HepG2 (cell line): Measurements from ENCODE around the gene BCL2L2. TPM values are rescaled to one million over a fixed set of nuclear protein-coding genes. Genes with fewer than 3 reads are reported as not detected.
A peak's percentile ranks its signal among the peaks of the same experiment; 100 is the strongest.

ENCODE experiments used
- CC2D1A ChIP-seq: sonication (generic); formaldehyde crosslinking; IDR thresholded peaks from 2 replicates; pipeline ENCODE4 v1.8.1; 2023; ENCODE audit warnings: mild to moderate bottlenecking, missing genetic modification reagents
- FOXJ3 ChIP-seq: sonication (generic); formaldehyde crosslinking; IDR thresholded peaks from 2 replicates; pipeline ENCODE4 v1.4.0; 2020; ENCODE audit warnings: missing genetic modification reagents, mild to moderate bottlenecking, borderline replicate concordance
- IRX3 ChIP-seq: sonication (generic); formaldehyde crosslinking; IDR thresholded peaks from 2 replicates; pipeline ENCODE4 v1.8.1; 2023; ENCODE audit warnings: mild to moderate bottlenecking, low read depth, missing genetic modification reagents, borderline replicate concordance
- MIXL1 ChIP-seq: IDR thresholded peaks from 2 replicates; pipeline ENCODE4 v1.6.1; 2016
- NFE2 ChIP-seq: sonication (generic); formaldehyde crosslinking; IDR thresholded peaks from 2 replicates; pipeline ENCODE4 v1.4.0; 2020; ENCODE audit warnings: missing genetic modification reagents
- POLR2AphosphoS5 ChIP-seq: IDR thresholded peaks from 2 replicates; pipeline ENCODE4 v1.6.1; 2012; ENCODE audit warnings: low read depth, low read length
- SIN3A ChIP-seq: IDR thresholded peaks from 2 replicates; pipeline ENCODE4 v1.6.1; 2011; ENCODE audit warnings: low read depth, mild to moderate bottlenecking, control low read depth, low read length, borderline replicate concordance
- SIX4 ChIP-seq: sonication (generic); formaldehyde crosslinking; IDR thresholded peaks from 2 replicates; pipeline ENCODE4 v1.4.0; 2020; ENCODE audit warnings: missing genetic modification reagents
- SNAI1 ChIP-seq: sonication (generic); formaldehyde crosslinking; IDR thresholded peaks from 2 replicates; pipeline ENCODE4 v1.5.0; 2020; ENCODE audit warnings: mild to moderate bottlenecking, missing genetic modification reagents, borderline replicate concordance
- SOX13 ChIP-seq, 3 experiments: fragments of 450-650 bp in 1 of 3; sonication (generic) in 1 of 3; formaldehyde crosslinking in 1 of 3; IDR thresholded peaks in 2 of 3; conservative IDR thresholded peaks in 1 of 3; 2 replicates each; pipeline versions ENCODE4 v1.5.0 to v1.6.1; 2016 to 2020; ENCODE audit warnings: antibody characterized with exemption in 1 of 3, mild to moderate bottlenecking in 1 of 3, missing compliant biosample characterization in 1 of 3, missing genetic modification reagents in 1 of 3, moderate library complexity in 1 of 3
- SOX5 ChIP-seq: IDR thresholded peaks from 2 replicates; pipeline ENCODE4 v1.6.1; 2016; ENCODE audit warnings: borderline replicate concordance
- TOE1 ChIP-seq: sonication (generic); formaldehyde crosslinking; IDR thresholded peaks from 2 replicates; pipeline ENCODE4 v1.4.0; 2020; ENCODE audit warnings: mild to moderate bottlenecking, missing genetic modification reagents
- XBP1 ChIP-seq: sonication (generic); formaldehyde crosslinking; IDR thresholded peaks from 2 replicates; pipeline ENCODE4 v1.5.0; 2020; ENCODE audit warnings: missing genetic modification reagents
- ZBTB42 ChIP-seq: sonication (generic); formaldehyde crosslinking; IDR thresholded peaks from 2 replicates; pipeline ENCODE4 v1.5.0; 2020; ENCODE audit warnings: mild to moderate bottlenecking, missing genetic modification reagents
- ZNF20 ChIP-seq: sonication (generic); formaldehyde crosslinking; IDR thresholded peaks from 2 replicates; pipeline ENCODE4 v1.4.0; 2020; ENCODE audit warnings: mild to moderate bottlenecking, moderate library complexity, missing genetic modification reagents
- ZNF484 ChIP-seq: sonication (generic); formaldehyde crosslinking; IDR thresholded peaks from 2 replicates; pipeline ENCODE4 v1.5.1; 2020; ENCODE audit warnings: mild to moderate bottlenecking, low read depth, missing genetic modification reagents, borderline replicate concordance
- ZNF570 ChIP-seq: sonication (generic); formaldehyde crosslinking; IDR thresholded peaks from 2 replicates; pipeline ENCODE4 v1.4.0; 2020; ENCODE audit warnings: mild to moderate bottlenecking, missing genetic modification reagents, borderline replicate concordance
- polyA plus RNA-seq, 8 experiments: library from polyadenylated mRNA; depleted of rRNA in 3 of 8; stranded (reverse) in 7 of 8; unstranded in 1 of 8; fragments of >200 nt; fragmentation: Illumina TruSeq in 4 of 8; extraction: Trizol in 4 of 8; gene quantifications; 2 replicates each; pipeline versions ENCODE4 v1.2.1 to v1.2.3, GENCODE V29; 2011 to 2016; ENCODE audit warnings: low read depth in 4 of 8, missing spikeins in 1 of 8, mixed read lengths in 1 of 8; ENCODE audit not compliant: insufficient read depth in 1 of 8
- total RNA-seq, 5 experiments: library from RNA; depleted of rRNA; stranded (reverse); fragments of >200 nt; fragmentation: Illumina TruSeq; extraction: Trizol; gene quantifications; 2 replicates each; pipeline ENCODE4 v1.2.3, GENCODE V29; 2016; ENCODE audit warnings: low read depth in 1 of 5
- TF ChIP-seq, protein P1 (sequence below): sonication (generic); formaldehyde crosslinking; IDR thresholded peaks from 2 replicates; pipeline ENCODE4 v1.5.0; 2020; ENCODE audit warnings: mild to moderate bottlenecking, missing genetic modification reagents
- TF ChIP-seq, protein P2 (sequence below): IDR thresholded peaks from 2 replicates; pipeline ENCODE4 v1.6.1; 2018; ENCODE audit warnings: missing genetic modification reagents
- TF ChIP-seq, protein P3 (sequence below): sonication (generic); formaldehyde crosslinking; IDR thresholded peaks from 2 replicates; pipeline ENCODE4 v1.5.0; 2020; ENCODE audit warnings: missing genetic modification reagents
- TF ChIP-seq, protein P4 (sequence below): sonication (generic); formaldehyde crosslinking; IDR thresholded peaks from 2 replicates; pipeline ENCODE4 v1.5.0; 2020; ENCODE audit warnings: missing genetic modification reagents
- TF ChIP-seq, protein P5 (sequence below): fragments of 450-650 bp; IDR thresholded peaks from 2 replicates; pipeline ENCODE4 v1.6.1; 2017
- TF ChIP-seq, protein P6 (sequence below): IDR thresholded peaks from 2 replicates; pipeline ENCODE4 v1.6.1; 2016; ENCODE audit warnings: mild to moderate bottlenecking, missing biosample characterization, missing genetic modification reagents

The BCL2L2 gene
- total and polyA plus RNA-seq, 2 of the 13 experiments (the other 11 are each of a cell fraction or from before 2014, with no cell fraction given), result 28.1 to 49.8 TPM

DNA sequence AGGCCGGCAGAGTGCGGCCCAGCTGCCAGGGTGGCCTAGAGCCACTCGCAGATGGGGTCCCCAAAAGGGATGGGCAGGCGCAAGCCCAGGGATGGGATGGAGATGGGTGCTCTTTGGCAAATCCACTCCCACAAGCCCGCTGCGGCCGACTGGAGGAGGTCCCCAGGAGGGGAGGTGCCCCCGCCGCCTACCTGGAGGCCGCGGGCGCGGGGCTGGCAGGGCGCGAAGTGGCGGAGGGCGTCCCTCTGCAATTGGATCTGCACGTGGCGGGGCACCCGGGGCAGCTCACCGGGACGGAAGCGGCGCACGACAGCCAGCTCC is 4.7 kb upstream of the BCL2L2 start (continued):
- TF ChIP-seq, protein P1, sequence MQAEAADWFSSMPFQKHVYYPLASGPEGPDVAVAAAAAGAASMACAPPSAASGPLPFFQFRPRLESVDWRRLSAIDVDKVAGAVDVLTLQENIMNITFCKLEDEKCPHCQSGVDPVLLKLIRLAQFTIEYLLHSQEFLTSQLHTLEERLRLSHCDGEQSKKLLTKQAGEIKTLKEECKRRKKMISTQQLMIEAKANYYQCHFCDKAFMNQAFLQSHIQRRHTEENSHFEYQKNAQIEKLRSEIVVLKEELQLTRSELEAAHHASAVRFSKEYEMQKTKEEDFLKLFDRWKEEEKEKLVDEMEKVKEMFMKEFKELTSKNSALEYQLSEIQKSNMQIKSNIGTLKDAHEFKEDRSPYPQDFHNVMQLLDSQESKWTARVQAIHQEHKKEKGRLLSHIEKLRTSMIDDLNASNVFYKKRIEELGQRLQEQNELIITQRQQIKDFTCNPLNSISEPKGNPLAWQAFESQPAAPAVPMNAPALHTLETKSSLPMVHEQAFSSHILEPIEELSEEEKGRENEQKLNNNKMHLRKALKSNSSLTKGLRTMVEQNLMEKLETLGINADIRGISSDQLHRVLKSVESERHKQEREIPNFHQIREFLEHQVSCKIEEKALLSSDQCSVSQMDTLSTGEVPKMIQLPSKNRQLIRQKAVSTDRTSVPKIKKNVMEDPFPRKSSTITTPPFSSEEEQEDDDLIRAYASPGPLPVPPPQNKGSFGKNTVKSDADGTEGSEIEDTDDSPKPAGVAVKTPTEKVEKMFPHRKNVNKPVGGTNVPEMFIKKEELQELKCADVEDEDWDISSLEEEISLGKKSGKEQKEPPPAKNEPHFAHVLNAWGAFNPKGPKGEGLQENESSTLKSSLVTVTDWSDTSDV (CRISPR knock-in tag), result peak; percentile 94
- TF ChIP-seq ZNF20 (CRISPR knock-in tag) (peak; percentile 97; the same call in 1 of the 2 replicates), SIX4 (CRISPR knock-in tag) (peak; percentile 58; the same call in 1 of the 2 replicates), NFE2 (peak; percentile 27; the same call in 1 of the 2 replicates), CC2D1A (CRISPR knock-in tag) (0 out of 2 replicates have a peak, but pooled peaks have one; percentile 70), ZBTB42 (CRISPR knock-in tag) (0 out of 2 replicates have a peak, but pooled peaks have one; percentile 78), SOX13 (IDR thresholded peaks at IDR 0.05) (no peak), SOX13 (CRISPR knock-in tag; conservative IDR thresholded peaks at IDR 0.05 in 1 of 2, IDR thresholded peaks at IDR 0.05 in 1 of 2) (peak; percentile 52 to 89; a peak in 2 of 4 replicates), MIXL1 (peak; percentile 35), SIN3A (0 out of 2 replicates have a peak, but pooled peaks have one; percentile 21), SNAI1 (CRISPR knock-in tag) (peak; percentile 99), ZNF570 (peak; percentile 97; the same call in 1 of the 2 replicates), IRX3 (CRISPR knock-in tag) (peak; percentile 94), ZNF484 (CRISPR knock-in tag) (peak; percentile 96; the same call in 1 of the 2 replicates), TOE1 (CRISPR knock-in tag) (peak; percentile 61; the same call in 1 of the 2 replicates), SOX5 (CRISPR knock-in tag) (peak; percentile 10; the same call in 1 of the 2 replicates), POLR2AphosphoS5 (peak; percentile 83), FOXJ3 (CRISPR knock-in tag) (peak; percentile 70; the same call in 1 of the 2 replicates), XBP1 (CRISPR knock-in tag) (peak; percentile 89; the same call in 1 of the 2 replicates)
- TF ChIP-seq, protein P2, sequence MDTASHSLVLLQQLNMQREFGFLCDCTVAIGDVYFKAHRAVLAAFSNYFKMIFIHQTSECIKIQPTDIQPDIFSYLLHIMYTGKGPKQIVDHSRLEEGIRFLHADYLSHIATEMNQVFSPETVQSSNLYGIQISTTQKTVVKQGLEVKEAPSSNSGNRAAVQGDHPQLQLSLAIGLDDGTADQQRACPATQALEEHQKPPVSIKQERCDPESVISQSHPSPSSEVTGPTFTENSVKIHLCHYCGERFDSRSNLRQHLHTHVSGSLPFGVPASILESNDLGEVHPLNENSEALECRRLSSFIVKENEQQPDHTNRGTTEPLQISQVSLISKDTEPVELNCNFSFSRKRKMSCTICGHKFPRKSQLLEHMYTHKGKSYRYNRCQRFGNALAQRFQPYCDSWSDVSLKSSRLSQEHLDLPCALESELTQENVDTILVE, result peak; percentile 24; the same call in 1 of the 2 replicates
- TF ChIP-seq, protein P3, sequence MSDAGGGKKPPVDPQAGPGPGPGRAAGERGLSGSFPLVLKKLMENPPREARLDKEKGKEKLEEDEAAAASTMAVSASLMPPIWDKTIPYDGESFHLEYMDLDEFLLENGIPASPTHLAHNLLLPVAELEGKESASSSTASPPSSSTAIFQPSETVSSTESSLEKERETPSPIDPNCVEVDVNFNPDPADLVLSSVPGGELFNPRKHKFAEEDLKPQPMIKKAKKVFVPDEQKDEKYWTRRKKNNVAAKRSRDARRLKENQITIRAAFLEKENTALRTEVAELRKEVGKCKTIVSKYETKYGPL (CRISPR knock-in tag), result peak; percentile 78
- TF ChIP-seq, protein P4, sequence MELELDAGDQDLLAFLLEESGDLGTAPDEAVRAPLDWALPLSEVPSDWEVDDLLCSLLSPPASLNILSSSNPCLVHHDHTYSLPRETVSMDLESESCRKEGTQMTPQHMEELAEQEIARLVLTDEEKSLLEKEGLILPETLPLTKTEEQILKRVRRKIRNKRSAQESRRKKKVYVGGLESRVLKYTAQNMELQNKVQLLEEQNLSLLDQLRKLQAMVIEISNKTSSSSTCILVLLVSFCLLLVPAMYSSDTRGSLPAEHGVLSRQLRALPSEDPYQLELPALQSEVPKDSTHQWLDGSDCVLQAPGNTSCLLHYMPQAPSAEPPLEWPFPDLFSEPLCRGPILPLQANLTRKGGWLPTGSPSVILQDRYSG (CRISPR knock-in tag), result peak; percentile 82; the same call in 1 of the 2 replicates
- TF ChIP-seq, protein P5, sequence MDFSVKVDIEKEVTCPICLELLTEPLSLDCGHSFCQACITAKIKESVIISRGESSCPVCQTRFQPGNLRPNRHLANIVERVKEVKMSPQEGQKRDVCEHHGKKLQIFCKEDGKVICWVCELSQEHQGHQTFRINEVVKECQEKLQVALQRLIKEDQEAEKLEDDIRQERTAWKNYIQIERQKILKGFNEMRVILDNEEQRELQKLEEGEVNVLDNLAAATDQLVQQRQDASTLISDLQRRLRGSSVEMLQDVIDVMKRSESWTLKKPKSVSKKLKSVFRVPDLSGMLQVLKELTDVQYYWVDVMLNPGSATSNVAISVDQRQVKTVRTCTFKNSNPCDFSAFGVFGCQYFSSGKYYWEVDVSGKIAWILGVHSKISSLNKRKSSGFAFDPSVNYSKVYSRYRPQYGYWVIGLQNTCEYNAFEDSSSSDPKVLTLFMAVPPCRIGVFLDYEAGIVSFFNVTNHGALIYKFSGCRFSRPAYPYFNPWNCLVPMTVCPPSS, result no peak
- TF ChIP-seq, protein P6, sequence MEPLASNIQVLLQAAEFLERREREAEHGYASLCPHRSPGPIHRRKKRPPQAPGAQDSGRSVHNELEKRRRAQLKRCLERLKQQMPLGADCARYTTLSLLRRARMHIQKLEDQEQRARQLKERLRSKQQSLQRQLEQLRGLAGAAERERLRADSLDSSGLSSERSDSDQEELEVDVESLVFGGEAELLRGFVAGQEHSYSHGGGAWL, result peak; percentile 100
